HL-60 (cell line): Measurements from ENCODE around the gene COPB1.
A peak's percentile ranks its signal among the peaks of the same experiment; 100 is the strongest.

ENCODE experiments used
- DNase-seq, 2 experiments: peaks; one replicate each; pipeline ENCODE4 v3.0.0-alpha.2; 2010 to 2020; ENCODE audit warnings: low read depth in 1 of 2, low spot score in 1 of 2
- H3K27ac ChIP-seq: fragments of 250-450 bp; sonication (Bioruptor Pico); replicated peaks from 2 replicates; pipeline ENCODE4 v1.5.1; 2020; ENCODE audit warnings: mild to moderate bottlenecking, moderate library complexity
- H3K27me3 ChIP-seq: fragments of 250-450 bp; sonication (Bioruptor Pico); 2 replicates; pipeline ENCODE4 v1.5.1; 2021; ENCODE audit warnings: mild to moderate bottlenecking, moderate library complexity; ENCODE audit not compliant: insufficient read depth, poor library complexity, severe bottlenecking
- H3K4me3 ChIP-seq: replicated peaks from 2 replicates; pipeline ENCODE4 v1.5.1; 2011; ENCODE audit warnings: mild to moderate bottlenecking, control low read depth, low read length; ENCODE audit not compliant: insufficient read depth
- GABPA ChIP-seq: IDR thresholded peaks from 2 replicates; pipeline ENCODE4 v1.6.1; 2012; ENCODE audit warnings: low read depth
- POLR2AphosphoS5 ChIP-seq: IDR thresholded peaks from 2 replicates; pipeline ENCODE4 v1.6.1; 2012; ENCODE audit warnings: low read depth
- SPI1 ChIP-seq: IDR thresholded peaks from 2 replicates; pipeline ENCODE4 v1.6.1; 2012; ENCODE audit warnings: low read depth, mild to moderate bottlenecking, borderline replicate concordance
- TF ChIP-seq, protein P1 (sequence below): IDR thresholded peaks from one replicate; pipeline ENCODE4 v1.5.1; 2011; ENCODE audit warnings: low read length, control low read depth, inconsistent platforms; ENCODE audit not compliant: insufficient read depth
- TF ChIP-seq, protein P2 (sequence below): IDR thresholded peaks from 2 replicates; pipeline ENCODE4 v1.6.1; 2012; ENCODE audit warnings: low read depth; ENCODE audit not compliant: insufficient replicate concordance

COPB1 gene

DNA sequence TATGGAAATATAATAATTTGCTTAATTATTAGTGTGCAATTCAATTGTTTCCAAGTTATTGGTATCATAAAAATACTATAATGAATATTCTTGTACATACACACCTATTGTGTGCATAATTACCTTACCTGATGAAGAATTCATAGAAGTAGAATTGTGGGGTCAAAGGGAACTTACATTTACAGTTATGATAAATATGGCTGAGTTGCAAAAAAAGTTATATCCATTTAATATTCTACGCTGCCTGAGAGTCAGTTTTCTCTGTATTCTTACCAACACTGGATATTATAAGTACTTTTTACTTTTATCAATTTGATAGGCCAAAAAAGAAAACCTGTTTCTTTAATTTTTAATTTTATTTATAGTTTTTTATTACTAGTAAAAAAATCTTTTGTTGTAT, 22.6 kb upstream of the COPB1 start:
- Histone ChIP-seq H3K27me3 (no peaks in the 10 kb centered on the region), H3K27ac (no peak overlapping the region), H3K4me3 (no peak overlapping the region)
- DNase-seq = no peak
- TF ChIP-seq POLR2AphosphoS5 (no peak), SPI1 (no peak), GABPA (no peak)
- TF ChIP-seq, protein P1, sequence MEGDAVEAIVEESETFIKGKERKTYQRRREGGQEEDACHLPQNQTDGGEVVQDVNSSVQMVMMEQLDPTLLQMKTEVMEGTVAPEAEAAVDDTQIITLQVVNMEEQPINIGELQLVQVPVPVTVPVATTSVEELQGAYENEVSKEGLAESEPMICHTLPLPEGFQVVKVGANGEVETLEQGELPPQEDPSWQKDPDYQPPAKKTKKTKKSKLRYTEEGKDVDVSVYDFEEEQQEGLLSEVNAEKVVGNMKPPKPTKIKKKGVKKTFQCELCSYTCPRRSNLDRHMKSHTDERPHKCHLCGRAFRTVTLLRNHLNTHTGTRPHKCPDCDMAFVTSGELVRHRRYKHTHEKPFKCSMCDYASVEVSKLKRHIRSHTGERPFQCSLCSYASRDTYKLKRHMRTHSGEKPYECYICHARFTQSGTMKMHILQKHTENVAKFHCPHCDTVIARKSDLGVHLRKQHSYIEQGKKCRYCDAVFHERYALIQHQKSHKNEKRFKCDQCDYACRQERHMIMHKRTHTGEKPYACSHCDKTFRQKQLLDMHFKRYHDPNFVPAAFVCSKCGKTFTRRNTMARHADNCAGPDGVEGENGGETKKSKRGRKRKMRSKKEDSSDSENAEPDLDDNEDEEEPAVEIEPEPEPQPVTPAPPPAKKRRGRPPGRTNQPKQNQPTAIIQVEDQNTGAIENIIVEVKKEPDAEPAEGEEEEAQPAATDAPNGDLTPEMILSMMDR = no peak
- TF ChIP-seq, protein P2, sequence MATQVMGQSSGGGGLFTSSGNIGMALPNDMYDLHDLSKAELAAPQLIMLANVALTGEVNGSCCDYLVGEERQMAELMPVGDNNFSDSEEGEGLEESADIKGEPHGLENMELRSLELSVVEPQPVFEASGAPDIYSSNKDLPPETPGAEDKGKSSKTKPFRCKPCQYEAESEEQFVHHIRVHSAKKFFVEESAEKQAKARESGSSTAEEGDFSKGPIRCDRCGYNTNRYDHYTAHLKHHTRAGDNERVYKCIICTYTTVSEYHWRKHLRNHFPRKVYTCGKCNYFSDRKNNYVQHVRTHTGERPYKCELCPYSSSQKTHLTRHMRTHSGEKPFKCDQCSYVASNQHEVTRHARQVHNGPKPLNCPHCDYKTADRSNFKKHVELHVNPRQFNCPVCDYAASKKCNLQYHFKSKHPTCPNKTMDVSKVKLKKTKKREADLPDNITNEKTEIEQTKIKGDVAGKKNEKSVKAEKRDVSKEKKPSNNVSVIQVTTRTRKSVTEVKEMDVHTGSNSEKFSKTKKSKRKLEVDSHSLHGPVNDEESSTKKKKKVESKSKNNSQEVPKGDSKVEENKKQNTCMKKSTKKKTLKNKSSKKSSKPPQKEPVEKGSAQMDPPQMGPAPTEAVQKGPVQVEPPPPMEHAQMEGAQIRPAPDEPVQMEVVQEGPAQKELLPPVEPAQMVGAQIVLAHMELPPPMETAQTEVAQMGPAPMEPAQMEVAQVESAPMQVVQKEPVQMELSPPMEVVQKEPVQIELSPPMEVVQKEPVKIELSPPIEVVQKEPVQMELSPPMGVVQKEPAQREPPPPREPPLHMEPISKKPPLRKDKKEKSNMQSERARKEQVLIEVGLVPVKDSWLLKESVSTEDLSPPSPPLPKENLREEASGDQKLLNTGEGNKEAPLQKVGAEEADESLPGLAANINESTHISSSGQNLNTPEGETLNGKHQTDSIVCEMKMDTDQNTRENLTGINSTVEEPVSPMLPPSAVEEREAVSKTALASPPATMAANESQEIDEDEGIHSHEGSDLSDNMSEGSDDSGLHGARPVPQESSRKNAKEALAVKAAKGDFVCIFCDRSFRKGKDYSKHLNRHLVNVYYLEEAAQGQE = no peak

DNA sequence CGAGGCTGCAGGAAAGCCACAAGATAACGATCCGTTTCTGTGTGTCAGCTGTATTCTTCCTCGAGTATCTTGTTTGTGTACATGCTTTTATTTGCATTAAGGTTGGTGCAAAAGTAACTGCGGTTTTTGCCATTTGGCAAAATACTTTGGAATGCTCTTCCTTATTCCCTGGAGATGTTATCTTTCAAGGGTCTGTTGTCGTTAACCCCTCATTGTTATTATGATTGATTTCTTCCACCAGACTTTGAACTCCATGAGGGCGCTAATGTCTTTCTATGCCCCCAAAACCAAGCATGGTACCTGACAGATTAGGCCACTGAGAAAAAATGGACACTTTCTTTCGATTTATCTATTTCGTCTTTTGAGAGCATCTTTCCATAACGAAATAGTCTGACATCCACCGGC, 21.1 kb upstream of the COPB1 start:
- peak overlapping the region; percentile 87 for H3K27ac ChIP-seq
- DNase-seq = no peak
- TF ChIP-seq SPI1 (no peak), GABPA (no peak), POLR2AphosphoS5 (no peak)
- TF ChIP-seq, protein P1 = no peak
- TF ChIP-seq, protein P2 = no peak

GRCh38 chr11:14519917-14520746, 20.5 kb upstream of the COPB1 start, which contains the start of gene PSMA1:
Gene PSMA1 (minus strand): TSS chr11:14520386. CDS start chr11:14520299, 87 bp downstream.
- DNase-seq = peak; percentile 92 to 98
- Histone ChIP-seq H3K27me3 (no peaks in the 10 kb centered on the region), H3K27ac (peak within 1 kb of the TSS; percentile 87), H3K4me3 (peak within 1 kb of the TSS; percentile 87)
- TF ChIP-seq SPI1 (peak; percentile 77; the same call in 1 of the 2 replicates), POLR2AphosphoS5 (peak; percentile 94), GABPA (no peak; the same call in 1 of the 2 replicates)
- TF ChIP-seq, protein P2 = no peak
- TF ChIP-seq, protein P1 = no peak

More for the DNA sequence above, 21.1 kb upstream of the COPB1 start:
- H3K27me3 ChIP-seq = no peaks in the 10 kb centered on the region
- H3K4me3 ChIP-seq = peak overlapping the region; percentile 87
